Cerebellar nuclear complex (tissue), 1 donor: Measurements from ENCODE around the gene LCN9.
A peak's percentile ranks its signal among the peaks of the same experiment; 100 is the strongest.

Source experiments
- DNase-seq, 2 experiments: peaks; one replicate each; lab custom pipeline; 2025; lab: John Stamatoyannopoulos, UW

Gene LCN9

DNA sequence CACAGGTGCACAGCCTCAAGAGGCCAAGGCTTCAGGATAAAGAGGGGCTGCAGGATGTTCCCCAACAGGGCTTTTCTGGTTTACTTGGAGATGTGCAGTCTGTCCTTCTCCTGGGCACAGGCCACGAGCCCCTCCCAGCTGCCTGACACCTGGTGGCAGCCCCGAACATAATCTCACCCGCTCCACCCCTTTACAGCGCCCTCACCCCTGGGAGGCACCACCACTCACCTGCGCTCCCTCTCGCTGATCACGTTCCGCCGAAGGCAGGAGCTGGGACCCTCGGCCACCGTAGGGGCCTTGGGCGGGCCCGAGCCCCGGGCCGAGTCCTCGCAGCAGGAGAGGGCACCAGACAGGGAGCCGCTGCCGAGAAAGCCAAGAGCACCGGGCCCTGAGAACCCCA lies 35.7 kb downstream of the LCN9 start:
- no peak for DNase-seq

DNA sequence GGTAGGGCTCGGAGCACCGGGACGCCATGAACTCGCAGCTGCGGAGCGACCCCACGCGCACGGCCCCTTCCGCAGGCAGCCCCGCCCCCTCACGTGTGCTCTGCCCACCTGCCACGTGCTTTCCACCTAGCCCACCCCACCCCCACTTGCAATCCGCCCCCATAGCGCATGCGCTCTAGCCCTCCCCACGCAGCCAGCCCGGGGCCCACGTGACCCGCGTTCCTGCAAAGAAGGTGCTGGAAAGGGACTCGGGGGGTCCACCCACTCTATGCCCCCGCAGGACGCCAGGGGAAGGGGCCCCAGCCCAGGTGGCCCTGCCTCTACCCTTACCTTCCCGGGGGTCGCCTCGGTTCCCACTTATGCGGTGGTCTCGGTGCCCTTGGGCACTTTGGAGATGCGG lies 36.3 kb downstream of the LCN9 start, which contains the start of gene SOHLH1:
Gene SOHLH1, minus strand, starts transcription at position 42 of the 400 bp plus-strand sequence. Its CDS starts 14 bp downstream, at position 28.
- DNase-seq = no peak

DNA sequence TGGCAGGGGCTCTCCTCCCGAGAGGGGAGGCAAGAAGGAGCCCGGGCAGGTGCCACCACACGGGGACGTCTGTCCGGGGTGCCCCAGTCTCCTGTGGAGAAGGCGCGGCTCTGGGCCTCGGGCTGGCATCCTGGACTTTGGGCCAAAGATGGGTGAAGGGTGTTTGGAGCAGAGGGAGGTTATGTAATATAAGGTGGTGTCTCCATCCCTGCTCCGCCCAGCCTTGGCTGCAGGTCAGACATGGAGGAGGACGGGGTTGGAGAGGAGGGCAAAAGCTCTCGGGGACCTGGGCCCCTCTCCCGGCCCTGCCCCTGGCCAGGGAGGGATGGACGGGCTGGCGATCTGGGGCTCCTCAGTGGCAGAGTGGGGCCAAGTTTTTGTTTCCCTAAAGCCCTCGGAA lies 37.4 kb downstream of the LCN9 start:
- no peak for DNase-seq

DNA sequence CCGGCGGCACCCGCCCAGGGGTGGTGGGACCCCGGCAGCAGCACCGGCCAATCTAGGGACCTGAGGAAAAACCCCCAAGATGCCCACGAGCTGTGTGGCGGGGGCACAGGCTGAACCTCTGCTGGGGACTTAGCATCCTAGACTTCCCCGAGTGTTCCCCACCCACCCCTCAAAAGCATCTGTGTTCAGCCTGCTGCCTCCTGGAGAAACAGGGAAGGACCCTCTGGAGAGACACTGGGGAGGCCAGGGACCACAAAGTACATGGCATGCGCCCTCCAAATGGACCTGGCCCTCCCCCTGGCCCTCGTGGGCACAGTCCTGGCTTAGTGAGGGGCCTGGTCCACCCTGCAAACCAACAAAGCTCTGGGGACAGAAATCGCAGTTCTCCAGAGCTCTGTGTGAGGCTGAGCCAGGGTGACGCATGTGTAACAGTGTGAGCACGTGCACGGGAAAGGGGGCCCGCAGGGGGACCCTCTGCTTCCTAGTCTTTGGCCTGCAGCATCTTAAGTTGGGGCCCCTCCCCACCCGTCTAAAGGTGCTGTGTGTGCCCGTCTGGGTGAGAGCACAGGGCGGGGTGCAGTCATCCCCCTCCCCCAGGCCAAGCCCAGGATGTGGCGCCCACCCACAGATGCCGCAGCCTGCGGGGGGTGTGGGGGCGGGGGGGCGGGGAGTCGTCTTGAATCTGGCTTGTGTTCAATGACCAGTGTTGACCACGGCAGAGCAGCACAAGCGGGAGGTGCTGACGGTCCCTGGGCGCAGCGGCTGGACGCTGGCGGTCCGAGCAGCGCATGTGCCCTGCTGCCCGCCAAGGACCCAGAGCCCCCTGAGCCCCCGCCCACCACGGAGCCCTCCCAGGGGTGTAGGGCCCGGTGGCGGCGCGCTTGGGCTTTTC lies 38.2 kb downstream of the LCN9 start:
- DNase-seq = no peak

- DNase-seq = peak in 1 of 2 experiments; percentile 7
Measured at GRCh38 chr9:135701959-135702721, 39.0 kb downstream of the LCN9 start, which contains the start of gene KCNT1. KCNT1 (plus strand) TSS chr9:135702185; CDS start chr9:135702259, 74 bp downstream.

- DNase-seq = no peak
Measured at GRCh38 chr9:135703726-135704125, 40.6 kb downstream of the LCN9 start.

- no peak for DNase-seq
Measured at GRCh38 chr9:135704483-135704882, 41.4 kb downstream of the LCN9 start.

DNA sequence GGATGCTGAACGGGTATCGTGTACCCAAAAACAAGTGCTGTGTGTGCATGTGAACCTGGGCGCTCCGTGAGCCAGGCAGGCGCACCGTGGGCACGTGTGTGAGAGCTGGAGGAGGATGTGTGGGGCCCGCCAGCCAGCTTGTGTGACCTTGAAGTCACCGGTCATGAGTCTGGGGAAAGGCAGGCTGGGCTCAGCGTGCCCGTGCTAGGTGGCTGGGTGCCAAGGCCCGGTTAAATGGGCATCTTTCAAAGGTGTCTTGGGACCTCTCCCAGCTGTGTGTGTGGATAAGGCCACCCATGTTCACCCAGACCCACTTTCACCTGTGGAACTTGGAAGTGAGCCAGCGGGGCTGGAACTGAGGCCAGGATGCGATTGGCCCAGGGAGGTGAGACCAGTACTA lies 42.3 kb downstream of the LCN9 start:
- no peak for DNase-seq

DNA sequence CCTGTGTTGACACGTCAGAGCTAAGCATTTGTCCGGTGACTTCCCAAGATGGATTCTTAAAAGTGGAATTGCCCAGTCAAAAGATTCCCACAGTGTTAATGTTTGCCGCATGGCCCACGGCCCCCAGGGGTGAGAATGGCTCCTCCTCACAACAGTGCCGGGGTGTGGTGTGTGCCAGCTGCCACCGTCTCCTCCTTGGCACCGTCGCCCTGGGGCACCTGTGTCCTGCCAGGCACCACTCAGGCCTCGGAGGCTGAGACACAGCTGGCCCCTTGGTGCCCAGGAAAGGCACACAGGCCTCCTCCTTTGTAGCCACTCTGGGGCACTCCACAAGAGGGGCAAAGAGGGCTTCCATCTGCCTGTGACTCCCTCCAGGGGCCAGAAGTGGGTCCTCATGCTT lies 43.2 kb downstream of the LCN9 start:
- DNase-seq = no peak

DNA sequence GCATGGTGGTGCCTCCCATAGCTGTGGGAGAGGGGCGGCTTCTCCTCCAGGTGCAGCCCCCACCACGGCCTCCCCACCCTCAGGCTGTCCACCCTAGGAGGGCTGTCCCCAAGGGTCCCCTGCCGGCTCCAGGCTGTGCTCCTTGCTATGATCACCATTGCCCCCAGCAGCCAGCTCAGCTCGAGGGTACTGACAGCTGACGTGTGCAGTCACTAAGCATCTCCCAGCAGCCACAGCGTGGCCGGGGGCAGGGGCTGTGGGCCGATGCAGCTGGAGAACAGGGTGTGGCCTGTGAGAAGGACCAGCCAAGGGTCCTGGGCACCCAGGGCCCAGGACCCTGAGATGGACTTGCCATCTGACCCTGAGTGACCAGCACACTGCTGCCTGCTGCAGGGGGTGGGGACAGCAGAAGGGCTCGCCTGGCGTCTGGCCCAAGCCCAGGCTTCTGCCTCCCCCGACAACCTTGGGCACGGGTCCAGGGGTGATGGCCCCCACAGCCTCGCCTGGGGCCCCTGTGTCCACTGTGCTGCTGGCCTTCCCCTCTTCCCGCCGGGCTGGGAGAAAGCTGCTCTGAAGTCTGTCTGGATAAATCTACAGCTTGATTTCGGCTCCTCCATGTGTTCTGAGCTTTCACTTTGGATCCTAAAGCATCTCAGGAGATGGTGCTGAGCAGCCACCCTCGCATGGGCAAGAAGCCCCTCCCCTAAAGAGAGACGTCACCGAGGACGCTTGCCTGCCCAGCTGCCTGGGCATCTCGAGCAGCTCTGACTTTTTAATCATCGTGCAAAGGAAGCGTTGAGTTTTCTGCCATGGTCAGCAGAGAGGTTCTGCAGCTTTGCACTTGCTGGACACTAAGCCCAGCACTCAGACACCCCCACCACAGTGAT lies 44.4 kb downstream of the LCN9 start:
- DNase-seq = no peak

DNA sequence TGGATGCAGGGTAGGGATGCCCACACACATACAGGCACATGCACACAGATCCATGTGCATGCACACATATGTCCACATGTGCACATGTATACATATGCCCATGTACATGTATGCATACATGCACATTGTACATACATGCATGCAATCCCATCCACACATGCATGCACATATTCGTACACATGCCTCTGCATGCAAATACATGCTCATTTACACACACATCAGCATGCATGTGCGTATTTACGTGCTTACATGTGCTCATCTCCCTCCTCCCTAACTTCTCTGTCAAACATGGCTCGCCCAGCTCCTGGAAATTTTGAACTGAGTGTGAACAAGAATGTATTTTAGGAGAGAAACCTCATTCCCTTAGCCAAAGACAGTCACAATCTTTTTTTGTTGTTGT lies 45.1 kb downstream of the LCN9 start:
- no peak for DNase-seq

- no peak for DNase-seq
Measured at GRCh38 chr9:135711391-135711790, 48.3 kb downstream of the LCN9 start.

DNA sequence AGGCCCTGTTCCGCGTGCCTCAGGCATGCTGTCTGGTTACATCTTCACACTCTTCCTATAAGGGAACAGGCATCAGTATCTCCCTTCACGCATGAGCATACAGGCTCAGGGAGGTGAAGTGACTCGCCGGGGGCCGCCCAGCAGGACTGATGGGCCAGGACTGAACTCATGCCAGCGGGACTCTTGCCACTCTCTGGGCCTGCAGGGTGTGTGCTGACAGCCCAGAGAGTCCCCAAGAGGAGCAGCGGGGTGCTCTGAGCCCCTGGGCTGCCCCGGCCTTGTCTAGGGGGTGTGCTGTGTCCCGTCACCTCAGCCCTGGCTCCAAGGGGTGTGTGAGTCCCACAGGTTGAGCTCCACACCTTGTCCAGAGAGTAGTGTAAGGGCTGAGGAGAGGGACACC lies 48.8 kb downstream of the LCN9 start:
- no peak for DNase-seq

DNA sequence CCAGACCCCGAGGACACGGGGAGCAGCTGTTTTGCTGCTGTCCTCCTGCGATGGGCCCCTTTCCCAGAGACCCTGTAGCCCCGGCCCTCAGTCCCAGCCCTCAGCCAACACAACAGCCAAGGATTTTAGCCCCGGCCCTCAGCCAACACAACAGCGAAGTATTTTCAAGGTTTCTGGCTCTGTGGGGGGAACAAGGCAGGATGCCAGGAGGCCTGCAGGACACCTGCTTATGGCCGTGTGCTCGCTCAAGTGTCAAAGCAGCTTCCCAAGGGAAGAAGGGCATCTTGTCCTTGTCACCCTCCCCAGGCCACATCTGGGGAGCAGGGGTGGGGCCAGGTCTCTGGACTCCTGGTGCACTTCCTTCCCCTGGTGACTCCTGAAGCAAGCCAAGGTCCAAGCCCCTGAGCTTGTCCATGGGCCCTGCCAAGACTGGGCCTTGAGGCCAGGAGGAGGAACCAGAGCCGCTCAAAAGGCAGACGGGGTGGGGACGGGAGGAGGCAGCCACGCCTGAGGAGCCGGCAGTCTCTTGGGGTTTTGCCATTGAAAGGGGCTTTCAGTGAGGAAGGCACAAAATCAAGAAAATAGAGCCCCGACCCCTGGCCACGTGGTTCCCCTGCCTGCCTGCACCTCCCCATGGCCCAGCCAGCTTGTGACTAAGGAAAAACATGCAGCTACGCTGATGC lies 49.6 kb downstream of the LCN9 start:
- DNase-seq = no peak

DNA sequence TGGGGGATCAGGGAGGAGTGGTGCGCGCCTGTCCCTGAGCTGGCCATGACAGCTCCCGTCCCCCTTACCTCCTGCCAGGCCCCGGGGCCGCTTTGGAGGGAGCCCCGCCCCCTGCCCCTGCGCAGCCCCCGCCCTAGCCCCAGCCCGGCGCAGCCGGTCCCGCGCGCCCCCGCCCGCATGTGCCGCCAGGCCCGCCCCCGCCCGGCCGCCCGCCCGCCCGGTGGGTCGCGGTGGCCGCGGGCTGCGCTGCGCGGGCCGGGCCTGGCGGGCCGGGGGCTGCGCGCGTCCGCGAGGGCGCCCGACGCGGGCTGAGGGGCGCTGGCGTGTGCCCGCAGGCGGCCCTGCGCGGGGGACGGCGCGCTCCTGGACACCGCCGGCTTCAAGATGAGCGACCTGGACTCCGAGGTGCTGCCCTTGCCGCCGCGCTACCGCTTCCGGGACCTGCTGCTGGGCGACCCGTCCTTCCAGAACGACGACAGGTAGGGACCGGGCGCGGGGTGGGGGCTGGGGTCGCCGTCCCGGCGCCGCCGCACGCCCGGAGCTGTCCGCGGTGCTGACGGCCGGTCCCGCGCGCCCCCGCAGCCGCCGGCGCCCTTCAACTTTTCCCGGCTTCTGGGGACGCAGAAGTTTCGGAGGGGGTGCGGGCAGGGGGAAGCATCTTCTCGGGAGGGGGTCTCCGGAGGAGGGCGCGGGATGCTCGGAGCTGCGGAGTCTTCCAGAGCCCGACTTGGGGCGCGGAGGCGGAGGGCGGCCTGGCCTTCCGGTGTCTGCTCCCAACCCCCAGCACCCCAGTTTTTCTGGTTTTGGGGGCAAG lies 51.3 kb downstream of the LCN9 start:
- DNase-seq = no peak

GRCh38 chr9:135715056-135715595 lies 52.0 kb downstream of the LCN9 start:
- DNase-seq = no peak

DNA sequence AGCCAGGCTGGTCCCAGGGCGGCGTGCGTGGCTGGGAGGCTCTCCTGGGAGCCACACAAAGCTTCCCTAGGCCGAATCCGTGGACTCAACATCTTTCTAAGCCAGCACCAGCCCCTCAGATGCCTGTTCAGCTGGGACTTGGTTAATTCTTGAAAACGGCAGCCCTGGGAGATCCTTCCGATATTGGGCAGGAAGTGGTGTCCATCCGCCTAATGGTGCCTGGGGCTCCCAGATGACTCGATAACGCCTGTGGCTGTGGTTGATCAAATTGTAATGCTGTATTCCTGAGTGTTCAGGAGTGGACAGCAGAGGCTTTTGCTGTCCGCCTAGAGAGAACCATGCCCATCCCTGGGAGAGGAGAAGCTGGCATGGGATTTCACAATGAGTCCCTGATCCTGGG lies 52.9 kb downstream of the LCN9 start:
- no peak for DNase-seq
